ENCODE measurements around the gene PDE11A. TPM values are rescaled to one million over a fixed set of nuclear protein-coding genes. Genes with fewer than 3 reads are reported as not detected.

PDE11A gene
- total and polyA plus RNA-seq, 2 donors from 2014 or later, result 0.58 to 0.82 TPM

GRCh38 chr2:177625744-177626650 lies 446.6 kb downstream of the PDE11A start:
- no peaks in the 10 kb centered on the region for H3K27me3 ChIP-seq (ENCODE audit: control insufficient read depth, insufficient read depth, low read length)
- intact Hi-C loops (cut with DNase I), result no loop called here

GRCh38 chr2:177622521-177622920 lies 450.1 kb downstream of the PDE11A start:
- H3K27ac ChIP-seq (ENCODE audit: low read depth in 2 of 2, low read length in 2 of 2), result no peak overlapping the region
- peak in 4 of 5 donors; percentile 52 to 82 (median 71) for DNase-seq
- H3K36me3 ChIP-seq (ENCODE audit: control insufficient read depth in 2 of 3, insufficient read depth in 3 of 3, low read length in 3 of 3), result no peaks in the 10 kb centered on the region
- no peak overlapping the region for H3K4me3 ChIP-seq (ENCODE audit: low read length in 3 of 3)
- no peaks in the 10 kb centered on the region for H3K9me3 ChIP-seq (ENCODE audit: control insufficient read depth in 2 of 3, insufficient read depth in 1 of 3, low read length in 3 of 3)
- TF ChIP-seq CTCF (IDR thresholded peaks at IDR 0.05; ENCODE audit: borderline replicate concordance, extremely low read depth, insufficient read depth), result no peak
- no peak overlapping the region for H3K9ac ChIP-seq (ENCODE audit: low read length in 3 of 3)
- FAIRE-seq, result no peak
- H3K4me1 ChIP-seq (ENCODE audit: control insufficient read depth in 2 of 3, insufficient read depth in 2 of 3, low read depth in 1 of 3, low read length in 3 of 3), result peaks cover 2 to 4% (median 2%) of the 10 kb centered on the region in 3 donors
- no peaks in the 10 kb centered on the region for H3K27me3 ChIP-seq (ENCODE audit: control insufficient read depth, insufficient read depth, low read length)
- intact Hi-C loops (cut with DNase I), result no loop called here

More at GRCh38 chr2:177625744-177626650, 446.6 kb downstream of the PDE11A start:
- Histone ChIP-seq H3K9ac (ENCODE audit: low read length in 3 of 3) (no peak overlapping the region), H3K4me1 (ENCODE audit: control insufficient read depth in 2 of 3, insufficient read depth in 2 of 3, low read depth in 1 of 3, low read length in 3 of 3) (peaks cover 0 to 2% (median 2%) of the 10 kb centered on the region in 3 donors), H3K27ac (ENCODE audit: low read depth in 2 of 2, low read length in 2 of 2) (no peak overlapping the region), H3K9me3 (ENCODE audit: control insufficient read depth in 2 of 3, insufficient read depth in 1 of 3, low read length in 3 of 3) (no peaks in the 10 kb centered on the region), H3K36me3 (ENCODE audit: control insufficient read depth in 2 of 3, insufficient read depth in 3 of 3, low read length in 3 of 3) (no peaks in the 10 kb centered on the region), H3K4me3 (ENCODE audit: low read length in 3 of 3) (no peak overlapping the region)
- DNase-seq (no peak), FAIRE-seq (no peak)
- TF ChIP-seq CTCF (IDR thresholded peaks at IDR 0.05; ENCODE audit: borderline replicate concordance, extremely low read depth, insufficient read depth), result no peak

GRCh38 chr2:177619986-177620385 lies 452.6 kb downstream of the PDE11A start:
- no peak for FAIRE-seq
- TF ChIP-seq CTCF (IDR thresholded peaks at IDR 0.05; ENCODE audit: borderline replicate concordance, extremely low read depth, insufficient read depth), result no peak
- intact Hi-C loops (cut with DNase I), result no loop called here

More at GRCh38 chr2:177619986-177620385, 452.6 kb downstream of the PDE11A start:
- H3K9me3 ChIP-seq (ENCODE audit: control insufficient read depth in 2 of 3, insufficient read depth in 1 of 3, low read length in 3 of 3), result peaks cover 0 to 4% (median 0%) of the 10 kb centered on the region in 3 donors
- H3K36me3 ChIP-seq (ENCODE audit: control insufficient read depth in 2 of 3, insufficient read depth in 3 of 3, low read length in 3 of 3), result no peaks in the 10 kb centered on the region
- no peak overlapping the region for H3K27ac ChIP-seq (ENCODE audit: low read depth in 2 of 2, low read length in 2 of 2)
- H3K27me3 ChIP-seq (ENCODE audit: control insufficient read depth, insufficient read depth, low read length), result no peaks in the 10 kb centered on the region
- no peak overlapping the region for H3K4me3 ChIP-seq (ENCODE audit: low read length in 3 of 3)
- peaks cover 0 to 4% (median 2%) of the 10 kb centered on the region in 3 donors for H3K4me1 ChIP-seq (ENCODE audit: control insufficient read depth in 2 of 3, insufficient read depth in 2 of 3, low read depth in 1 of 3, low read length in 3 of 3)
- DNase-seq, result no peak
- H3K9ac ChIP-seq (ENCODE audit: low read length in 3 of 3), result no peak overlapping the region

All from kidney (tissue), 14 donors.